ENCODE results near the gene ZNF785.
"Not testable (repeated sequence)": the region's sequence is repeated elsewhere in the genome, so short reads cannot be mapped to it uniquely, and the experiment has no call there.

The ZNF785 gene

DNA sequence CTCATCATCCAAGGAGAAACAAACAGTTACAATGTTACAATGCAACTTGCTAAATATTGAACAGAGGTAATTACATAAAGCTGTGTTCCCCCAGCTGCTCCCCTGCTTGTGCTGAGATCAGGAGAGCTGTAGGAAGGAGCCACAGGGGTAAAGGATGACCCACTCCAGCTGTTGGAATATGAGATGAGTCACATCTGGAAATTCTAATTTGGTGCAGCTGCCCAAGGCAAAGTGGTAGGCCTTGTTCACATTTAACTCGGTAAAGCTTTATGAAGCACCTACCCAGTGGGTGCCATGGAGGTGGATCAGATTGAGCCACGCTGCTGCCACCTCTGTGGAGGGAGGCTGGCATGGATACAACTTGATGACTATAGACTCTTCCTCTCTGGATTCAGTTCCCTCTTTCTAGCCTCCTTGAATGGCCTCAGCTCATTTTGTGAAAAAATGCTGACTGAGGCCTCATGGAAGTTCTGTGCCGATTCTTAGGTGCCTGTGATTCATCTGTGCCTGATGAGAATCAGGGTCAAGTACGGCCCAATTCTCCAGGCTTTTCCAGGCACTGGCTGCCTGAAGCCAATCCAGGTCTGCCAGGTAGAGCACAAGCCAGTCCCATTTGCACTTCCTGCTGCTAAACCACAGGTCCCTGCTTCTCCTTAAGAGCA lies 17.2 kb upstream of the ZNF785 start:
- no peak for DNase-seq (ENCODE audit: low read depth in 2 of 2, low spot score in 1 of 2)

DNA sequence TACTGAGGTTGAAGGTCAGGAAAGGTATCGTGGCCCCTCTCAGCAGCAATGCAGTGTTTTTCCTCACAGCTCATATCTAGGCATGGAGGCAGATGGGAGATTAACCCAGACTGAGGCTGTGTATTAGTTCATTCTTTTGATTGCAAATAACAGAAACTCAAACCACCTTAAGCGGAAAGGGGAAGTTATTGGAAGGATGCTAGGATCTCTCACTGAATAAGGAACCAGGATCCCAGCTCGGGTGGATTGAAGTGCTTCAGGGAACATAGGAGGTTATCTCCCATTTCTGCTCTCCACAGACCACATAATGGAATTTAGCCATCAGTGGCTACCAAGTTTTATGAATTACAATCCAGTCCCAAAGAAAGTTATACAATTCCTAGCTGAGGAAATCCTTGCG lies 16.5 kb upstream of the ZNF785 start:
- DNase-seq (ENCODE audit: low read depth in 2 of 2, low spot score in 1 of 2) = no peak

DNA sequence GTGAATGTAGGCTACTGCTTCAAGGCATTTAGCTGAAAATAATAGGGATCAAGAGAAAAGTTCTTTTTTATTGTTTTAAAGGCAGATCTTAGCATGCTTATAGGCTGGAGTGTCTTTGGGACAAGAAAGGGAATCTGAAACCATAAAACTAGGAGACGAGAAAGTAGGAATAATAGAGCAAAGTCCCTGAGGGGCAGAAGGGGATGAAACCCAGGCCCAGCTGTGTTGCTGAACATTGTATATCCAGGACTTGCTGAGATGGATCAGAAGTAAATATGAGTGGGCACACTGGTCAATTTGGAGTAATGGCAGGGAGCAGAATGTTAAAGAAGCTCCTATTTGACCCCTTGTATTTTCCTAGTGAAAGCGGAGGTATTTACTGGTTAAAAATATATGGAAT lies 15.4 kb upstream of the ZNF785 start:
- no peak for DNase-seq (ENCODE audit: low read depth in 2 of 2, low spot score in 1 of 2)

DNA sequence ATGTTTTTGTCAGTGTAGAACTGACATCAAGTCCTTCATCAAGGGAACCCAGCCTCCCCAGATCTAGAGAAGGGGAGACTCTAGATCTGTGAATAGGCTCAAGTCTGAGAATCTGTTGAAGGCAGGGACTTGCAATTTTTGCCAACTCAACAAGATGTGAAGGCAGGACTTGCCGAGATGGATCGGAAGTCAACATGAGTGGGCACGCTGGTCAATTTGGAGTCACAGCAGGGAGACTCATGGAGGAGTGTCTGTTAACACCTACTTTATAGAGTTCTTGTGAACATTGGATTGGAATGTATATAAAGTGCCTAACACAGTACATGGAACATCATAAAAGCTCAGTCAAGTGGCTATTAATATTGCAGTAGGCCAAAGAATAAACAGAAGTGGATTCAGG lies 14.7 kb upstream of the ZNF785 start:
- DNase-seq (ENCODE audit: low read depth in 2 of 2, low spot score in 1 of 2) = no peak

DNA sequence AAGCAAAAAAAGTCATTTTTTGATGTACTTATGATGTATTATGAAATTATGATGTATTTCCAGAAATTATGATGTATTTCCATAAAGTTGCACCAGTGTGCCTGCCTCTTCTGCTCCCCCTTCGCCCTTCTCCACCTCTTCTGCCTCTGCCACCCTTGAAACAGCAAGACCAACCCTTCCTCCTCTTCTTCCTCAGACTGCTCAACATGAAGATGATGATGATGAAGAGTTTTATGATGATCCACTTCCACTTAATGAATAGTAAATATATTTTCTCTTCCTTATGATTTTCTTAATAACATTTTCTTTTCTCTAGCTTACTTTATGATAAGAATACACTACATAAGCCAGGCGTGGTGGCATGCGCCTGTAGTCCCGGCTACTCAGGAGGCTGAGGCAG lies 7.4 kb upstream of the ZNF785 start:
- DNase-seq (ENCODE audit: low read depth in 2 of 2, low spot score in 1 of 2) = no peak

DNA sequence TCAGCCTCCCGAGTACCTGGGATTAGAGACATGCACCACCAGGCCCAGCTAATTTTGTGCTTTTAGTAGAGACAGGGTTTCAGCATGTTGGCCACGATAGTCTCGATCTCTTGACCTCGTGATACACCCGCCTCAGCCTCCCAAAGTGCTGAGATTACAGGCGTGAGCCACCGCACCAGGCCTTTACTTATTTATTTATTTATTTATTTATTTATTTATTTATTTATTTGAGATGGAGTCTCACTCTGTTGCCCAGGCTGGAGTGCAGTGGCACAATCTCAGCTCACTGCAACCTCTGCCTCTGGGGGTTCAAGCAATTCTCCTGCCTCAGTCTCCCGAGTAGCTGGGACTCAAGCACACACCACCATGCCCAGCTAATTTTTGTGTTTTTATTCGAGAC lies 5.4 kb upstream of the ZNF785 start:
- not testable (repeated sequence) for DNase-seq (ENCODE audit: low read depth in 2 of 2, low spot score in 1 of 2)

DNA sequence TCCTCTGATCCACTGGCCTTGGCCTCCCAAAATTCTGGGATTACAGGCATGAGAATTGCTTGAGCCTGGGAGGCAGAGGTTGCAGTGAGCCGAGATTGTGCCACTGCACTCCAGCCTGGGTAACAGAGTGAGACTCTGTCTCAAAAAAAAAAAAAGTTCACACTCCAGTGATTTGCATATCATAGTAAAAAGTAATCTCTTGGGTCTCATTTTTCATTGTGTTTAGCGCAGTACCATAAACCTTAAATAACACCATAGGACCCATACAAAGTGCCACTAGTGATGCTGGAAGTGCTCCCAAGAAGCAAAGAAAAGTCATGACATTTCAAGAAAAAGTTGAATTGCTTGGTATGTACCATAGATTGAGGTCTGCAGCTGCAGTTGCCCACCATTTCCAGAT lies 4.1 kb upstream of the ZNF785 start:
- not testable (repeated sequence) for DNase-seq (ENCODE audit: low read depth in 2 of 2, low spot score in 1 of 2)

DNA sequence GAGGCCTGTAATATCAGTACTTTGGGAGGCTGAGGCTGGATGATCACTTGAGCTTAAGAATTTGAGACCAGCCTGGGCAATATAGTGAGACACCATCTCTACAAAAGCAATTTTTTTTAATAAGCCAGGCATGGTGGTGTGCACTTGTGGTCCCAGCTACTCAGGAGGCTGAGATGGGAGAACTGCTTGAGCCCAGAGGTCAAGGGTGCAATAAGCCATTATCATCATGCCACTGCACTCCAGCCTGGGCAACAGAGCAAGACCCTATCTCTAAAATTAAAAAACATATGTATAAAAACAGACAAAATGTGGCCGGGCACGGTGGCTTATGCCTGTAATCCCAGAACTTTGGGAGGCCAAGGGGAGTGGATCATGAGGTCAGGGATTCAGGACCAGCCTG lies 3.2 kb upstream of the ZNF785 start:
- no peak for DNase-seq (ENCODE audit: low read depth in 2 of 2, low spot score in 1 of 2)

DNA sequence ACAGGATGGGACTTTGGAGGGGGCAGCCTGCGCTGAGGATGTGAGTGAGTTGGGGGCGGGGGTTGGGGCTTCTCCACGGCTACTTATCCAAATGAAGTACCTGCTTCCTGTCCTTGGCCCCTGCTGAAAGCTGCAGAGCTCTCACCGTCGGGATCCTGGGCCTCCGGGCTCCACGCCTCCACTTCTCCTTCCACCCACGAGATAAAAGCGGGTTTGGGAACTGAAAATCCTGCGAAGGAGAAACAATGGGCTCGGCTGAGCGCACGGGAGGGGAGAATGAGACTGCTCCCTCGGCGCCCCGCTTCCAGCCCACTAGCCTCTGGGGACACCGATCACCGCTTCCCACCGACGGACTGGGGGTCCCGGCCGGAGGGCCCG lies 486 bp downstream of the ZNF785 start:
- DNase-seq (ENCODE audit: low read depth in 2 of 2, low spot score in 1 of 2) = no peak

DNA sequence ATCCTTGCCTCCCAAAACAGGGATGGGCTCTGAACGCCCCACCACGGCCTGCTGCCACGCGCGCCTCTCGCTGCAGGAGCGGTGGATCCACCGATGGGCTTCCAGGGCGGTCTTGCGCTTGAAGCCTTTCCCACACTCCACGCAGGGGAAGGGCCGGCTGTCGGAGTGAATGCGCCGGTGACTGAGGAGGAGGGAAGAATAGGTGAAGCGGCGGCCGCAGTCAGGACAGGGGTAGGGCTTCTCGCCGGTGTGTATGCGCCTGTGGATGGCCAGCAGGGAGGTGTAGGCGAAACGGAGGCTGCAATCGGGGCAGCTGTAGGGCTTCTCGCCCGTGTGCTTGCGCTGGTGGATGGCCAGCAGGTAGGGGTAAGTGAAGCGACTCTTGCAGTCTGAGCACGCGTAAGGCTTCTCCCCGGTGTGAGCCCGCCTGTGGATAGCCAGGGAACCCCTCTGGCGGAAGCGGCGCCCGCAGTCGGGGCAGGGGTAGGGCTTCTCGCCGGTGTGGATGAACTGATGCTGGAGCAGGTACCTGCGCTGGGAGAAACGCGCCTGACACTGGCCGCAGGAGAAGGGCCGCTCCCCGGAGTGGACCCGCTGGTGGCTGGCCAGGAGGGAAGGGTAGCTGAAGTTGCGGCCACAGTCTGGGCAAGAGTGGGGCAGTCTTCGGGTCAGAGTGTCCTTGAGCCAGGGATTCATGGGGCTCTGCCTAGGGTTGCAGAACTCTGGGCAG lies 2.7 kb downstream of the ZNF785 start:
- DNase-seq (ENCODE audit: low read depth in 2 of 2, low spot score in 1 of 2) = no peak

DNA sequence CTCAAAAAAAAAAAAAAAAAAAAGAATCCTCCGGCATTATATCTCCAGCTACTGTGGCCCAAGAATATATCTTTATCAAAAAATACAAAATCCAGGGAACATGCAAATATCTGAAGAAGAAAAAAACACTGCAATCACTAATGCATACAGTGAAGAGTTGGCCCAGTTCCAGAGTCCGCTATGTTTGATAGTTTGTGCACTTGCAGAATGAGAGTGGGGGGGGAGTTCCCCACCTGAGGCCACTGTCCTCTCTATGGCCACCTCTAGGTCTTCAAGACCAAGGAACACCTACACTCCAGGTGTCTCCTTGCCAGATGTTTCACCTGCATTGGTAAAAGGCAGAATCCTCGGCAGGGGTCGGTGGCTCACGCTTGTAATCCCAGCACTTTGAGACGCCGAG lies 4.0 kb downstream of the ZNF785 start:
- no peak for DNase-seq (ENCODE audit: low read depth in 2 of 2, low spot score in 1 of 2)

DNA sequence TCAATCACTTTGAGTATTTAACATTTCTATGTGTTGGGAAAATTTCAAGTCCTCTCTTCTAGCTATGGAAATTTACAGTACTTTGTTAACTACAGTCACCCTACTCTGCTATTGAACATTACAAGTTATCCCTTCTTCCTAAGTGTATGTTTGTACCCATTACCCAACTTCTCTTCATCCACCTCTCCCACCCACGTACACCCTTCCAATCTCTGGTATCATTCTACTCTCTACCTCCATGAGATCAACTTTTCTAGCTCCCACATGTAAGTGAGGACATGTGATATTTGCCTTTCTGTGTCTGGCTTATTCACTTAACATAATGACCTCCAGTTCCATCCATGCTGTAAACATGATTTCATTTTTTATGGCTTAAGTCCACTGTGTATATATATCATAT lies 10.8 kb downstream of the ZNF785 start:
- DNase-seq (ENCODE audit: low read depth in 2 of 2, low spot score in 1 of 2) = no peak

DNA sequence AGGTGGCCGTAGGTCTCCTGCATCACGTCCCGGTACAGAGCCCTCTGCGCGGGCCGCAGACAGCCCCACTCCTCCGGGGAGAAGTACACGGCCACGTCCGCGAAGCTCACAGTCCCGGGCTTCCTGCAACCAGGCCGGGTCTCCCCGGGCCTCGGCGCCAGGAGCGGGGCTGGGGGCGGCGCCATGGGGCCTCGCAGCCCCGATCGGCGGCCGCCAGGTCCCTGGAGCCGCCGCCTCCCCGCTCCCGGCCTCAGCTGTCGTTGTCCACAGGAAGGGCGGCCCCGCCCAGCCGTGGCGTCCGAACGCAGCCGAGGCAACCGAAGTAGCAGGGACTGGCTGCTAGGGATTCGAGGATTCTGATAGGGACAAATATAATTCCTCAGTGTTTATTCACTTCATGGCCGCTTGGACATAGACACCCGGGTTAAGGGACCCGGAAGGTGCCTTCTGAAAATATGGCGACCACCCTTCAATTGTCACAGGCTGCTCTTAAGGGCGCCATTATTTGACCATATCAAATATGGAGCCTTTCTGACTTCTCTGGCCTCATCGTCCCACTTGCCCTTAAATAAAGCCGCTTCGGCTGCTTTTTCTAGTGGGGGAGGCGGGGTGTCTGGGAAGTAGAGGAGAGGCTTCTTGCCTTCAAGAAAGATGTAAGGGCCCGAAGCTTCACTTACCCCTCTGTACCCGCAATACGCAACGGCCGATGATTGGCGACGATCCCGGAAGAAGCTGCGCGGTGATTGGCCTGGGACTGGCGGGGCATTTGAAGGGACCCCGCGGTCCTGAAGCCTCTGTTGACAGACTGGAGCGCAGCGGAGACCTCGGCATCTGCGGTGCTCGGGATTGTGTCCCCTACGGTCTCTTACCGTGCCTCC lies 13.8 kb downstream of the ZNF785 start, which contains the start of gene ZNF688:
TSS of gene ZNF688 (minus strand) at position 270 of the 878 bp plus-strand sequence. CDS start at position 185, 85 bp downstream.
- peak; percentile 88 to 93 for DNase-seq (ENCODE audit: low read depth in 2 of 2, low spot score in 1 of 2)

DNA sequence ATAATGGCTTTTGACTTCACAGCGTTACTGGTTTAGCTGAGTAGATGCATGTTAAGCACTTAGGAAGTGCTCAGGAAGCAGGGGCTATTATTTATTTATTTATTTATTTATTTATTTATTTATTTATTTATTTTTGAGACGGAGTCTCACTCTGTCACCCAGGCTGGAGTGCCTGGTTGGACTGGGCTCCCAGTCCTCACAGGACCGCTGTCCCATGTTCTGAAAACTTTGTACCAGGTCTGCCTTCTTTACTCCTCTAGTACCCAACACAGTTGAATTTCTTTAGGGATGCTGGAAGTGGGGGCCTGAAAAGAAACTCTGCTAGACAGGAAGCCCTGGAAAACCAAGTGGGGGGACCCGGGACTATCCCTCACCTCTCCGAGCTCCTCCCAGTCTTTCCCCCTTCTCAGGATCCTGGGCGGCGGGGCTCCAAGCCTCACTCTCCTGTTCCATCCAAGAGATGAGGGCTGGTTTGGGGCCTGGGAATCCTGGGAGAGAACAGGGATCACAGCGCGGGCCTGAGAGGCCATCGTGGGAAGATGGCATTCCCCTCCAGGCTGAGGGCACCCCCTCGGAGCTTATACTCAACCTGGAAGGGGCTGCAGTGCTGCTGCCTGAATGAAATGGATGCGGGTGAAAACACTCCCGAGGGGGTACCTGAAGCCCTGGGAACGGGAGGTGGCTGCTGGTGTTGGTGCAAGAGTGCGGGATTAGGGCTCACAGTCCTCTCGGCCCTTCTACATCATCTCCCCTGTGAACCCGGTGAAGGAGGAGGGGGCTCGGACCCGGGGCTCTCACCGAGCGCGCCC lies 14.7 kb downstream of the ZNF785 start:
- no peak for DNase-seq (ENCODE audit: low read depth in 2 of 2, low spot score in 1 of 2)

DNA sequence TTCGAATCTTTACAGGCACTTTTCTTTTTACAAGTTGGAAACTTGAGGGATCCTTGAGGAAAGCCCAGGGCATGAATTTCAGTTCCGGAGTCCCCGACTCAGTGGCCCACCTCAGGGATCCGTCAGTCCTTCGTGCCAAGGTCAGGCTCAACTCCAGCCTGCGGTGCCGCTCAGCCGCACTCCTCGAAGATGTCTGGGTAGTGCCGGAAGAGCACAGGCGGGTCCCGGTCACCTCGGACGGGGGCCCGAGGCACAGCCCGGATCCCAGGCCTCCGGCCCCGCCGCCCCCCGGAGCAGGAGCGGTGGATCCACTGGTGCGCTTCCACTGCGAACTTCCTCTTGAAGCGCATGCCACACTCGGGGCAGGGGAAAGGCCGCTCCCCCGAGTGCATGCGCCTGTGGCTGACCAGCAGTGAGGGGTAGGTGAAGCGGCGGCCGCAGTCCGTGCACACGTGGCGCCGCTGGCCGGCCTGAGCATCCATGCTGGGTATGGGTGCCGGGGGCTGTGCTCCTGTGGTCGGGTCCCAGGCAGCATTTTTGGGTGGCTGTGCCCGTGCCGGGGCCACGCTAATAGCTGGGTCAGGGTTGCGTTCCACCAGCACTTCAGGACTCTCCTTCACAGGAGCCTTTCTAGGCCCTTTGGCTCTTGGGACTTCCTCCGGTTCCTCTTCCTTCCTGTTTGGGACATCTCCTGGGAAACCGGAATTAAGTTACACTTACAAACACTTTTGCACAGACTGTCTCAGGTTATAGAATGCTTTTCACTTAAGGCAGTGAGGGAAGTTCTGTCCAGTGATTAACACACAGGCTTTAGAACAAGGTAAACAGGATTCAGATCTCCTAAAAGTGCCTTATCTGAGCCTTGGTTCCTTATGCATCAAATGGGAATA lies 15.5 kb downstream of the ZNF785 start:
- DNase-seq (ENCODE audit: low read depth in 2 of 2, low spot score in 1 of 2) = no peak

DNA sequence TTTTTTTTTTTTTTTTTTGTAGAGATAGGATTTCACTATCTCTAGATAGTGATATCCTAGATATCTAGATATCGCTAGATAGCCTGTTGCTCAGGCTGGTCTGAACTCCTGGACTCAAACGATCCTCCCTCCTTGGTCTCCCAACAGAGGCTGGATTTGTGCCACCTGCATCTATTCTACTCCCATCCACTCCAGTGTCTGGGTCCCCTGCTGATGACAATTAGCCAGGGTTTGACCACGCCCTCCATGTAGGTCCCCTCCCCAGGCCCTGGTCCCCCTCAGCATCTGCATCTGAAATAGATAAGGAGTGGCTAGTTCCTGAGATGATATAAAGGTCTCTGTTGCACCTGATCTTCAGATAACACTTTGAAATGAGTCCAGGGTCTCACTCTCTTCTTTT lies 16.2 kb downstream of the ZNF785 start:
- no peak for DNase-seq (ENCODE audit: low read depth in 2 of 2, low spot score in 1 of 2)

DNA sequence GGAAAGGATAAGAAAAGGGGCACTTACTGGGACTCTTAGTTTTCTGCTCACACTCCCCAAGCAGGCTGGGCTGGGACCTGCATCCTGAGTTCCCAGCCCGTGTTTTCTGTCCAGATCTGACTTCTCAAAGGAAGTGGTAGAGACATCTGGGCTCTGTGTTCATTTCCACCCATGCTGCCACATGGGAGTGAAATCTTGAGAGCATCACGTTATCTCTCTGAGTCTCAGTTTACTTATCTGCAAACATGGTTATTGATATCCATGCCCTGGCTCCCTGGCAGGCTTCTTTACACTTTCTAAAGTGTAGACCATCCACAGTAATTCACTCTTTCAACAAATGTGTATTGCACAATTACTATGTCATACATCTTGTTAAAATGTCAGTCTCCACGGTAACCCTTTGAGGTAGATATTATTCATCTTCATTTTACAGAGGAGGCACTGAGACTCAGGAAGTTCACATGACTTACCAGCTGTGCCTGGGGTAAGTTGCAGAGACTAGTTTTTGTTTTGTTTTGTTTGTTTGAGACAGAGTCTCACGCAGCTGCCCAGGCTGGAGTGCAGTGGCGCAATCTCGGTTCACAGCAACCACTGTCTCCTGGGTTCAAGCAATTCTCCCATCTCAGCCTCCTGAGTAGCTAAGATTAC lies 17.4 kb downstream of the ZNF785 start:
- DNase-seq (ENCODE audit: low read depth in 2 of 2, low spot score in 1 of 2) = no peak

DNA sequence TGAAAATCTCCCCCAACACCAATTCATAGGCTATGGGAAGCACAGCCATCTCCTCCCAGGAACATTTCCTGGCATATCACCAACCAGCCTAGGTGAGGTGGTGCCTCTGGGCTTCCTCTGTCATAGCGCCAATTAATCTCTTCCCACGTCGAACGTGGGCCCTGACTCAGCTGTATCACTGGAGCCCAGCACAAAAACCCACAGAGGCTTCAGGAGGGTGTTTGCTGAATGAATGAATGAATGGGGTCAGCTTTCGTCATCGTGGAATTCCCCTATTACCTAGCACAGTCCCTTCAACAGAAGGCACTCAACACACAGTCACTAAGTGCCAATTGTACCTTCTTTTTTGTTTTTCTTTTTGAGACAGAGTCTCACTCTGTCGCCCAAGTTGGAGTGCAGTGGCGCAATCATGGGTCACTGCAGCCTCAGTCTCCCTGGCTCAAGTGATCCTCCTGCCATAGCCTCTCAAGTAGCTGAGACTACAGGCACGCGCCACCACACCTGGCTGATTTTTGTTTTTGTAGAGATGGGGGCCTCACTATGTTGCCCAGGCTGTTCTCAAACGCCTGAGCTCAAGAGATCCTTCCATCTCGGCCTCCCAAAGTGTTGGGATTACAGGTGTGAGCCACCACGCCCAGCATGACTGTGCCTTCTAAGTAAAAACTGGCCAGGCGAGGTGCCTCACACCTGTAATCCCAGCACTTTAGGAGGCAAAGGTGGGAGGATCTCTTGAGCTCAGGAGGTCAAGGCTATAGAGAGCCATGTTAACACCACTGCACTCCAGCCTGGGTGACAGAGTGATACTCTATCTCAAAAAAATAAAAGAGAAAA lies 18.1 kb downstream of the ZNF785 start:
- peak in 1 of 2 donors; percentile 41 for DNase-seq (ENCODE audit: low read depth in 2 of 2, low spot score in 1 of 2)

DNA sequence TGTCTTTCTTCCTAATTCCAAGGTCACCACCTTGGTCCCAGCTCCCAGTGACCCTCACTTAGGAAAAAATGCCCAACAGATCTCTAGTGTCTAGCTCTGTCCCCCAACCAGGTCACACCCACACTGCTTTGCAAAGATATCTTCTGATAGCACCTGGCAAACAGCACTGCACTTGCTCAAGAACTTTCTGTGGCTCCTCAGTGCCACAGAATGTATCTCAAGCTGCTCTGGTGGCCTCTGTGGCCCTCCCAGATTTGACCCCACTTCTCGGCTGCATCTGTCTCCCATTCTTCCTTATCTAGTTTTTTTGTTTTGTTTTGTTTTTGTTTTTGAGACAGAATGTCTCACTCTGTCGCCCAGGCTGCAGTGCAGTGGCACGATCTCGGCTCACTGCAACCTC lies 19.0 kb downstream of the ZNF785 start:
- DNase-seq (ENCODE audit: low read depth in 2 of 2, low spot score in 1 of 2) = no peak

Measured in stimulated activated CD8-positive, alpha-beta memory T cell treated with anti-CD3 and anti-CD28 coated beads, Interleukin-4, amount 100 ng/mL, for 4 hours (primary cell).